ENCODE results near the gene NRARP.

Gene NRARP

GRCh38 chr9:137312852-137313325 lies 10.8 kb upstream of the NRARP start:
- no peak overlapping the region for H3K27ac ChIP-seq
- H3K4me1 ChIP-seq: no peaks in the 10 kb centered on the region

GRCh38 chr9:137311986-137312851 lies 10.1 kb upstream of the NRARP start:
- Histone ChIP-seq H3K4me1 (no peaks in the 10 kb centered on the region), H3K9me3 (ENCODE audit: control insufficient read depth, low read length) (no peaks in the 10 kb centered on the region), H3K4me3 (ENCODE audit: low read depth, low read length) (no peak overlapping the region), H3K9ac (no peak overlapping the region), H3K27me3 (ENCODE audit: control insufficient read depth, insufficient read depth, low read length) (no peaks in the 10 kb centered on the region), H3K4me2 (ENCODE audit: low read length) (no peak overlapping the region), H2AFZ (no peak overlapping the region), H3K36me3 (ENCODE audit: control insufficient read depth, insufficient read depth, low read length) (no peaks in the 10 kb centered on the region), H3K27ac (no peak overlapping the region), H3K79me2 (no peaks in the 10 kb centered on the region)
- no peak for TF ChIP-seq CTCF (IDR thresholded peaks at IDR 0.05)

More at GRCh38 chr9:137312852-137313325, 10.8 kb upstream of the NRARP start:
- Histone ChIP-seq H3K9me3 (ENCODE audit: control insufficient read depth, low read length) (no peaks in the 10 kb centered on the region), H3K4me2 (ENCODE audit: low read length) (no peak overlapping the region), H3K4me3 (ENCODE audit: low read depth, low read length) (no peak overlapping the region), H3K27me3 (ENCODE audit: control insufficient read depth, insufficient read depth, low read length) (no peaks in the 10 kb centered on the region), H3K79me2 (no peaks in the 10 kb centered on the region), H2AFZ (no peak overlapping the region), H3K9ac (no peak overlapping the region), H3K36me3 (ENCODE audit: control insufficient read depth, insufficient read depth, low read length) (no peaks in the 10 kb centered on the region)
- no peak for TF ChIP-seq CTCF (IDR thresholded peaks at IDR 0.05)

GRCh38 chr9:137311171-137311985 lies 9.3 kb upstream of the NRARP start:
- no peak for TF ChIP-seq CTCF (IDR thresholded peaks at IDR 0.05)
- H3K9me3 ChIP-seq (ENCODE audit: control insufficient read depth, low read length): no peaks in the 10 kb centered on the region
- H3K79me2 ChIP-seq: no peaks in the 10 kb centered on the region
- H3K4me2 ChIP-seq (ENCODE audit: low read length): no peak overlapping the region
- H3K9ac ChIP-seq: no peak overlapping the region
- no peaks in the 10 kb centered on the region for H3K36me3 ChIP-seq (ENCODE audit: control insufficient read depth, insufficient read depth, low read length)
- H3K4me3 ChIP-seq (ENCODE audit: low read depth, low read length): no peak overlapping the region
- H3K4me1 ChIP-seq: no peaks in the 10 kb centered on the region
- no peak overlapping the region for H3K27ac ChIP-seq
- H3K27me3 ChIP-seq (ENCODE audit: control insufficient read depth, insufficient read depth, low read length): no peaks in the 10 kb centered on the region
- H2AFZ ChIP-seq: no peak overlapping the region

- no peak overlapping the region for H3K27ac ChIP-seq
- H3K4me1 ChIP-seq: no peaks in the 10 kb centered on the region
- H3K27me3 ChIP-seq (ENCODE audit: control insufficient read depth, insufficient read depth, low read length): no peaks in the 10 kb centered on the region
Observed at GRCh38 chr9:137310189-137311052, 8.3 kb upstream of the NRARP start.

More at GRCh38 chr9:137310189-137311052, 8.3 kb upstream of the NRARP start:
- H3K4me2 ChIP-seq (ENCODE audit: low read length): no peak overlapping the region
- H3K9me3 ChIP-seq (ENCODE audit: control insufficient read depth, low read length): no peaks in the 10 kb centered on the region
- no peak overlapping the region for H3K9ac ChIP-seq
- no peak overlapping the region for H3K4me3 ChIP-seq (ENCODE audit: low read depth, low read length)
- no peak overlapping the region for H2AFZ ChIP-seq
- TF ChIP-seq CTCF (IDR thresholded peaks at IDR 0.05): no peak
- no peaks in the 10 kb centered on the region for H3K36me3 ChIP-seq (ENCODE audit: control insufficient read depth, insufficient read depth, low read length)
- no peaks in the 10 kb centered on the region for H3K79me2 ChIP-seq

All from parathyroid adenoma (tissue), 2 donors.